ENCODE measurements around the gene CANX. TPM values are rescaled to one million over a fixed set of nuclear protein-coding genes. Genes with fewer than 3 reads are reported as not detected.
A peak's percentile ranks its signal among the peaks of the same experiment; 100 is the strongest.

Gene CANX
- total and polyA plus RNA-seq, 9 of the 15 experiments (the other 6 are each of a cell fraction or from before 2014, with no cell fraction given): 155 to 893 (median 589) TPM

DNA sequence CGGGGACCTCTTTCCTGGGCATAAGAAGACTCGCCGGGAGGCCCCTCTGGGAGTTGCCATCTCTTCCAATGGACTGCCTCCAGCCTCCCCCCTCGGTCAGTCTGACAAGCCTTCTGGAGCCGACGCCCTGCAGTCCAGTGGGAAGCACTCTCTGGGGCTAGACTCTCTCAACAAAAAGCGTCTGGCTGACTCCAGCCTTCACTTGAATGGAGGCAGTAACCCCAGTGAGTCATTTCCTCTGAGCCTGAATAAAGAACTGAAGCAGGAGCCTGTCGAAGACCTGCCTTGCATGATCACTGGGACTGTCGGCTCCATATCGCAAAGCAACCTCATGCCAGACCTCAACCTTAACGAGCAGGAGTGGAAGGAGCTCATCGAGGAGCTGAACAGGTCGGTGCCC is 66.6 kb downstream of the CANX start (continued):
- TF ChIP-seq, protein P1, sequence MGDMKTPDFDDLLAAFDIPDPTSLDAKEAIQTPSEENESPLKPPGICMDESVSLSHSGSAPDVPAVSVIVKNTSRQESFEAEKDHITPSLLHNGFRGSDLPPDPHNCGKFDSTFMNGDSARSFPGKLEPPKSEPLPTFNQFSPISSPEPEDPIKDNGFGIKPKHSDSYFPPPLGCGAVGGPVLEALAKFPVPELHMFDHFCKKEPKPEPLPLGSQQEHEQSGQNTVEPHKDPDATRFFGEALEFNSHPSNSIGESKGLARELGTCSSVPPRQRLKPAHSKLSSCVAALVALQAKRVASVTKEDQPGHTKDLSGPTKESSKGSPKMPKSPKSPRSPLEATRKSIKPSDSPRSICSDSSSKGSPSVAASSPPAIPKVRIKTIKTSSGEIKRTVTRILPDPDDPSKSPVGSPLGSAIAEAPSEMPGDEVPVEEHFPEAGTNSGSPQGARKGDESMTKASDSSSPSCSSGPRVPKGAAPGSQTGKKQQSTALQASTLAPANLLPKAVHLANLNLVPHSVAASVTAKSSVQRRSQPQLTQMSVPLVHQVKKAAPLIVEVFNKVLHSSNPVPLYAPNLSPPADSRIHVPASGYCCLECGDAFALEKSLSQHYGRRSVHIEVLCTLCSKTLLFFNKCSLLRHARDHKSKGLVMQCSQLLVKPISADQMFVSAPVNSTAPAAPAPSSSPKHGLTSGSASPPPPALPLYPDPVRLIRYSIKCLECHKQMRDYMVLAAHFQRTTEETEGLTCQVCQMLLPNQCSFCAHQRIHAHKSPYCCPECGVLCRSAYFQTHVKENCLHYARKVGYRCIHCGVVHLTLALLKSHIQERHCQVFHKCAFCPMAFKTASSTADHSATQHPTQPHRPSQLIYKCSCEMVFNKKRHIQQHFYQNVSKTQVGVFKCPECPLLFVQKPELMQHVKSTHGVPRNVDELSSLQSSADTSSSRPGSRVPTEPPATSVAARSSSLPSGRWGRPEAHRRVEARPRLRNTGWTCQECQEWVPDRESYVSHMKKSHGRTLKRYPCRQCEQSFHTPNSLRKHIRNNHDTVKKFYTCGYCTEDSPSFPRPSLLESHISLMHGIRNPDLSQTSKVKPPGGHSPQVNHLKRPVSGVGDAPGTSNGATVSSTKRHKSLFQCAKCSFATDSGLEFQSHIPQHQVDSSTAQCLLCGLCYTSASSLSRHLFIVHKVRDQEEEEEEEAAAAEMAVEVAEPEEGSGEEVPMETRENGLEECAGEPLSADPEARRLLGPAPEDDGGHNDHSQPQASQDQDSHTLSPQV (IDR thresholded peaks at IDR 0.05): peak; percentile 12
- TF ChIP-seq HLTF (IDR thresholded peaks at IDR 0.05) (no peak), COPS2 (conservative IDR thresholded peaks at IDR 0.05) (no peak), NR3C1 (CRISPR knock-in tag; IDR thresholded peaks at IDR 0.05) (no peak), ZNF253 (CRISPR knock-in tag; conservative IDR thresholded peaks at IDR 0.05) (no peak), TCF7L2 (IDR thresholded peaks at IDR 0.05; ENCODE audit: low read depth, low read length) (no peak), SMAD4 (CRISPR knock-in tag; conservative IDR thresholded peaks at IDR 0.05) (0 out of 2 replicates have a peak, but pooled peaks have one; percentile 18), STAG1 (CRISPR knock-in tag; IDR thresholded peaks at IDR 0.05; ENCODE audit: borderline replicate concordance) (no peak), FOSL1 (tag; conservative IDR thresholded peaks at IDR 0.05) (peak; percentile 64), JUN (IDR thresholded peaks at IDR 0.05; ENCODE audit: borderline replicate concordance, low read depth, low read length) (peak; percentile 32; the same call in 1 of the 2 replicates), JUN (CRISPR knock-in tag; IDR thresholded peaks at IDR 0.05; ENCODE audit: borderline replicate concordance) (no peak)
- TF ChIP-seq, protein P2, sequence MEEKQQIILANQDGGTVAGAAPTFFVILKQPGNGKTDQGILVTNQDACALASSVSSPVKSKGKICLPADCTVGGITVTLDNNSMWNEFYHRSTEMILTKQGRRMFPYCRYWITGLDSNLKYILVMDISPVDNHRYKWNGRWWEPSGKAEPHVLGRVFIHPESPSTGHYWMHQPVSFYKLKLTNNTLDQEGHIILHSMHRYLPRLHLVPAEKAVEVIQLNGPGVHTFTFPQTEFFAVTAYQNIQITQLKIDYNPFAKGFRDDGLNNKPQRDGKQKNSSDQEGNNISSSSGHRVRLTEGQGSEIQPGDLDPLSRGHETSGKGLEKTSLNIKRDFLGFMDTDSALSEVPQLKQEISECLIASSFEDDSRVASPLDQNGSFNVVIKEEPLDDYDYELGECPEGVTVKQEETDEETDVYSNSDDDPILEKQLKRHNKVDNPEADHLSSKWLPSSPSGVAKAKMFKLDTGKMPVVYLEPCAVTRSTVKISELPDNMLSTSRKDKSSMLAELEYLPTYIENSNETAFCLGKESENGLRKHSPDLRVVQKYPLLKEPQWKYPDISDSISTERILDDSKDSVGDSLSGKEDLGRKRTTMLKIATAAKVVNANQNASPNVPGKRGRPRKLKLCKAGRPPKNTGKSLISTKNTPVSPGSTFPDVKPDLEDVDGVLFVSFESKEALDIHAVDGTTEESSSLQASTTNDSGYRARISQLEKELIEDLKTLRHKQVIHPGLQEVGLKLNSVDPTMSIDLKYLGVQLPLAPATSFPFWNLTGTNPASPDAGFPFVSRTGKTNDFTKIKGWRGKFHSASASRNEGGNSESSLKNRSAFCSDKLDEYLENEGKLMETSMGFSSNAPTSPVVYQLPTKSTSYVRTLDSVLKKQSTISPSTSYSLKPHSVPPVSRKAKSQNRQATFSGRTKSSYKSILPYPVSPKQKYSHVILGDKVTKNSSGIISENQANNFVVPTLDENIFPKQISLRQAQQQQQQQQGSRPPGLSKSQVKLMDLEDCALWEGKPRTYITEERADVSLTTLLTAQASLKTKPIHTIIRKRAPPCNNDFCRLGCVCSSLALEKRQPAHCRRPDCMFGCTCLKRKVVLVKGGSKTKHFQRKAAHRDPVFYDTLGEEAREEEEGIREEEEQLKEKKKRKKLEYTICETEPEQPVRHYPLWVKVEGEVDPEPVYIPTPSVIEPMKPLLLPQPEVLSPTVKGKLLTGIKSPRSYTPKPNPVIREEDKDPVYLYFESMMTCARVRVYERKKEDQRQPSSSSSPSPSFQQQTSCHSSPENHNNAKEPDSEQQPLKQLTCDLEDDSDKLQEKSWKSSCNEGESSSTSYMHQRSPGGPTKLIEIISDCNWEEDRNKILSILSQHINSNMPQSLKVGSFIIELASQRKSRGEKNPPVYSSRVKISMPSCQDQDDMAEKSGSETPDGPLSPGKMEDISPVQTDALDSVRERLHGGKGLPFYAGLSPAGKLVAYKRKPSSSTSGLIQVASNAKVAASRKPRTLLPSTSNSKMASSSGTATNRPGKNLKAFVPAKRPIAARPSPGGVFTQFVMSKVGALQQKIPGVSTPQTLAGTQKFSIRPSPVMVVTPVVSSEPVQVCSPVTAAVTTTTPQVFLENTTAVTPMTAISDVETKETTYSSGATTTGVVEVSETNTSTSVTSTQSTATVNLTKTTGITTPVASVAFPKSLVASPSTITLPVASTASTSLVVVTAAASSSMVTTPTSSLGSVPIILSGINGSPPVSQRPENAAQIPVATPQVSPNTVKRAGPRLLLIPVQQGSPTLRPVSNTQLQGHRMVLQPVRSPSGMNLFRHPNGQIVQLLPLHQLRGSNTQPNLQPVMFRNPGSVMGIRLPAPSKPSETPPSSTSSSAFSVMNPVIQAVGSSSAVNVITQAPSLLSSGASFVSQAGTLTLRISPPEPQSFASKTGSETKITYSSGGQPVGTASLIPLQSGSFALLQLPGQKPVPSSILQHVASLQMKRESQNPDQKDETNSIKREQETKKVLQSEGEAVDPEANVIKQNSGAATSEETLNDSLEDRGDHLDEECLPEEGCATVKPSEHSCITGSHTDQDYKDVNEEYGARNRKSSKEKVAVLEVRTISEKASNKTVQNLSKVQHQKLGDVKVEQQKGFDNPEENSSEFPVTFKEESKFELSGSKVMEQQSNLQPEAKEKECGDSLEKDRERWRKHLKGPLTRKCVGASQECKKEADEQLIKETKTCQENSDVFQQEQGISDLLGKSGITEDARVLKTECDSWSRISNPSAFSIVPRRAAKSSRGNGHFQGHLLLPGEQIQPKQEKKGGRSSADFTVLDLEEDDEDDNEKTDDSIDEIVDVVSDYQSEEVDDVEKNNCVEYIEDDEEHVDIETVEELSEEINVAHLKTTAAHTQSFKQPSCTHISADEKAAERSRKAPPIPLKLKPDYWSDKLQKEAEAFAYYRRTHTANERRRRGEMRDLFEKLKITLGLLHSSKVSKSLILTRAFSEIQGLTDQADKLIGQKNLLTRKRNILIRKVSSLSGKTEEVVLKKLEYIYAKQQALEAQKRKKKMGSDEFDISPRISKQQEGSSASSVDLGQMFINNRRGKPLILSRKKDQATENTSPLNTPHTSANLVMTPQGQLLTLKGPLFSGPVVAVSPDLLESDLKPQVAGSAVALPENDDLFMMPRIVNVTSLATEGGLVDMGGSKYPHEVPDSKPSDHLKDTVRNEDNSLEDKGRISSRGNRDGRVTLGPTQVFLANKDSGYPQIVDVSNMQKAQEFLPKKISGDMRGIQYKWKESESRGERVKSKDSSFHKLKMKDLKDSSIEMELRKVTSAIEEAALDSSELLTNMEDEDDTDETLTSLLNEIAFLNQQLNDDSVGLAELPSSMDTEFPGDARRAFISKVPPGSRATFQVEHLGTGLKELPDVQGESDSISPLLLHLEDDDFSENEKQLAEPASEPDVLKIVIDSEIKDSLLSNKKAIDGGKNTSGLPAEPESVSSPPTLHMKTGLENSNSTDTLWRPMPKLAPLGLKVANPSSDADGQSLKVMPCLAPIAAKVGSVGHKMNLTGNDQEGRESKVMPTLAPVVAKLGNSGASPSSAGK (IDR thresholded peaks at IDR 0.05): peak; percentile 65
- TF ChIP-seq, protein P3, sequence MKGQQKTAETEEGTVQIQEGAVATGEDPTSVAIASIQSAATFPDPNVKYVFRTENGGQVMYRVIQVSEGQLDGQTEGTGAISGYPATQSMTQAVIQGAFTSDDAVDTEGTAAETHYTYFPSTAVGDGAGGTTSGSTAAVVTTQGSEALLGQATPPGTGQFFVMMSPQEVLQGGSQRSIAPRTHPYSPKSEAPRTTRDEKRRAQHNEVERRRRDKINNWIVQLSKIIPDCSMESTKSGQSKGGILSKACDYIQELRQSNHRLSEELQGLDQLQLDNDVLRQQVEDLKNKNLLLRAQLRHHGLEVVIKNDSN (CRISPR knock-in tag; IDR thresholded peaks at IDR 0.05): no peak
